SK-N-SH (cell line): ENCODE measurements around the gene ZNF248. TPM values are rescaled to one million over a fixed set of nuclear protein-coding genes. Genes with fewer than 3 reads are reported as not detected.
"Not testable (repeated sequence)": the region's sequence is repeated elsewhere in the genome, so short reads cannot be mapped to it uniquely, and the experiment has no call there.

Source experiments
- CTCF ChIA-PET: fragments of 300-600, 350-600 bp; formaldehyde crosslinking; extraction: SDS; loops from one replicate; lab custom pipeline; 2021; lab: Yijun Ruan, JAX
- POLR2A ChIA-PET: fragments of 350-600 bp; sonication (Branson Sonifier 250); formaldehyde crosslinking; extraction: SDS; loops from one replicate; lab custom pipeline; 2020; ENCODE audit warnings: antibody characterized with exemption, inconsistent platforms; lab: Yijun Ruan, JAX
- DNase-seq: peaks from one replicate; pipeline ENCODE4 v3.0.0; 2012
- H2AFZ ChIP-seq: fragments of 200-600 bp; sonication (generic); 2 replicates; pipeline ENCODE4 v1.8.1; 2016; ENCODE audit warnings: antibody characterized with exemption, mild to moderate bottlenecking, low read depth
- H3F3A ChIP-seq: fragments of 200-600 bp; sonication (generic); replicated peaks from 2 replicates; pipeline ENCODE3; 2016; ENCODE audit warnings: antibody characterized with exemption, mild to moderate bottlenecking; ENCODE audit not compliant: insufficient read depth
- H3K27ac ChIP-seq, 2 experiments: fragments of 200-500 bp in 1 of 2; fragments of 200-600 bp in 1 of 2; sonication (Bioruptor generic) in 1 of 2; sonication (generic), shearing (Covaris generic) in 1 of 2; 2 replicates each; pipeline versions ENCODE4 v1.5.1 to v1.6.1; 2014 to 2016; ENCODE audit warnings: low read depth in 2 of 2, inconsistent platforms in 1 of 2, low read length in 1 of 2, mild to moderate bottlenecking in 1 of 2, mixed read lengths in 1 of 2
- H3K27me3 ChIP-seq: fragments of 200-600 bp; sonication (generic), shearing (Covaris generic); 2 replicates; pipeline ENCODE4 v1.6.1; 2016; ENCODE audit warnings: mixed run types; ENCODE audit not compliant: insufficient read depth
- H3K36me3 ChIP-seq, 2 experiments: fragments of 200-500 bp in 1 of 2; fragments of 200-600 bp in 1 of 2; sonication (Bioruptor generic) in 1 of 2; sonication (generic) in 1 of 2; replicated peaks in 1 of 2; 2 replicates each; pipeline versions ENCODE3 to v1.5.1; 2014 to 2016; ENCODE audit warnings: low read length in 1 of 2, mild to moderate bottlenecking in 1 of 2; ENCODE audit not compliant: insufficient read depth in 2 of 2, control insufficient read depth in 1 of 2
- H3K4me1 ChIP-seq, 2 experiments: fragments of 200-500 bp in 1 of 2; fragments of 200-600 bp in 1 of 2; sonication (Bioruptor generic) in 1 of 2; sonication (generic), shearing (Covaris generic) in 1 of 2; 2 replicates each; pipeline versions ENCODE4 v1.5.1 to v1.6.1; 2014 to 2016; ENCODE audit warnings: low read depth in 1 of 2, low read length in 1 of 2, mixed run types in 1 of 2; ENCODE audit not compliant: insufficient read depth in 2 of 2, control insufficient read depth in 1 of 2
- H3K4me2 ChIP-seq: fragments of 200-600 bp; sonication (generic), shearing (Covaris generic); 2 replicates; pipeline ENCODE4 v1.6.1; 2017; ENCODE audit warnings: mixed run types
- H3K4me3 ChIP-seq, 2 experiments: fragments of 200-500 bp in 1 of 2; fragments of 200-600 bp in 1 of 2; sonication (Bioruptor generic) in 1 of 2; sonication (generic), shearing (Covaris generic) in 1 of 2; 2 replicates each; pipeline versions ENCODE4 v1.5.1 to v1.8.1; 2014 to 2016; ENCODE audit warnings: low read depth in 2 of 2, inconsistent platforms in 1 of 2, low read length in 1 of 2, mild to moderate bottlenecking in 1 of 2, mixed read lengths in 1 of 2, moderate library complexity in 1 of 2
- H3K79me2 ChIP-seq: fragments of 200-600 bp; sonication (generic); 2 replicates; pipeline ENCODE4 v1.8.1; 2017; ENCODE audit warnings: mild to moderate bottlenecking; ENCODE audit not compliant: insufficient read depth
- H3K9ac ChIP-seq: fragments of 200-600 bp; sonication (generic); 2 replicates; pipeline ENCODE4 v1.6.1; 2017; ENCODE audit warnings: mixed run types
- H3K9me2 ChIP-seq: fragments of 200-600 bp; sonication (generic); 2 replicates; pipeline ENCODE4 v1.6.1; 2017; ENCODE audit warnings: mixed run types
- H3K9me3 ChIP-seq: fragments of 200-600 bp; sonication (generic); 2 replicates; pipeline ENCODE4 v1.6.1; 2017; ENCODE audit warnings: mixed run types, mild to moderate bottlenecking, moderate library complexity
- H4K20me1 ChIP-seq: fragments of 200-600 bp; sonication (generic); 2 replicates; pipeline ENCODE4 v1.6.1; 2017; ENCODE audit warnings: mild to moderate bottlenecking, mixed run types; ENCODE audit not compliant: insufficient read depth
- CHD2 ChIP-seq: fragments of 150-350 bp; IDR thresholded peaks from 2 replicates; pipeline ENCODE4 v1.6.1; 2018; ENCODE audit warnings: low read length; ENCODE audit not compliant: partially characterized antibody
- CTCF ChIP-seq: fragments of 200-600 bp; sonication (generic); IDR thresholded peaks from 2 replicates; pipeline ENCODE4 v1.6.1; 2017; ENCODE audit warnings: antibody characterized with exemption, mild to moderate bottlenecking, moderate library complexity
- FOXM1 ChIP-seq: IDR thresholded peaks from 2 replicates; pipeline ENCODE4 v1.4.0; 2012; ENCODE audit warnings: low read depth, mild to moderate bottlenecking
- GATA2 ChIP-seq: sonication (generic); formaldehyde crosslinking; IDR thresholded peaks from 2 replicates; pipeline ENCODE4 v1.5.0; 2020; ENCODE audit warnings: mild to moderate bottlenecking, missing genetic modification reagents
- IRF3 ChIP-seq: fragments of 150-350 bp; IDR thresholded peaks from 2 replicates; pipeline ENCODE4 v1.6.1; 2016; ENCODE audit warnings: mild to moderate bottlenecking, low read depth, low read length
- PBX3 ChIP-seq: IDR thresholded peaks from 2 replicates; pipeline ENCODE4; 2012
- RAD21 ChIP-seq: IDR thresholded peaks from 2 replicates; pipeline ENCODE4 v1.6.1; 2012; ENCODE audit warnings: mild to moderate bottlenecking, low read length
- RCOR1 ChIP-seq: fragments of 150-350 bp; IDR thresholded peaks from 2 replicates; pipeline ENCODE4 v1.6.1; 2017; ENCODE audit warnings: antibody characterized with exemption, low read length
- REST ChIP-seq: IDR thresholded peaks from 2 replicates; pipeline ENCODE4 v1.6.1; 2012; ENCODE audit warnings: mild to moderate bottlenecking, low read depth, low read length, moderate library complexity
- TCF12 ChIP-seq: IDR thresholded peaks from 2 replicates; pipeline ENCODE4 v1.4.0; 2012
- USF2 ChIP-seq: fragments of 150-350 bp; IDR thresholded peaks from 2 replicates; pipeline ENCODE4 v1.6.1; 2017; ENCODE audit warnings: antibody characterized with exemption, low read length, low read depth, borderline replicate concordance
- WGBS: methylation state at CpG from one replicate; pipeline ENCODE4 v1.1.6; 2017; ENCODE audit warnings: low lambda C conversion rate; 5-methylcytosine and 5-hydroxymethylcytosine counted together
- polyA plus RNA-seq, 3 experiments: library from polyadenylated mRNA; depleted of rRNA; stranded (reverse); fragments of >200 nt; gene quantifications; 2 replicates each; pipeline ENCODE4 v1.2.3, GENCODE V29; 2012

ZNF248 gene
- polyA plus RNA-seq, 1 of the 3 experiments (the other 2 are of a cell fraction) = 6.5 TPM

GRCh38 chr10:37739181-37739580 lies 118.2 kb downstream of the ZNF248 start:
- no peak for TF ChIP-seq USF2
- TF ChIP-seq REST = no peak
- no peak for TF ChIP-seq FOXM1
- no peak for TF ChIP-seq IRF3
- no peak for TF ChIP-seq RCOR1
- no peak for TF ChIP-seq RAD21
- TF ChIP-seq CTCF = no peak
- TF ChIP-seq PBX3 = no peak
- no peak for TF ChIP-seq TCF12
- TF ChIP-seq CHD2 = no peak
- no peak for TF ChIP-seq GATA2 (CRISPR knock-in tag)
- CTCF ChIA-PET = interaction anchor here (2.3 kb wide), 1 partner anchor 16 kb away, joined by 5 read pairs; no protein-coding TSS in a partner anchor
- H3K79me2 ChIP-seq = no peaks in the 10 kb centered on the region
- H2AFZ ChIP-seq = no peak overlapping the region
- H4K20me1 ChIP-seq = no peaks in the 10 kb centered on the region
- no peak overlapping the region for H3K4me2 ChIP-seq
- no peaks in the 10 kb centered on the region for H3K36me3 ChIP-seq
- H3K9me3 ChIP-seq = no peaks in the 10 kb centered on the region
- POLR2A ChIA-PET = no interaction called here
- H3K9ac ChIP-seq = no peak overlapping the region
- no peak overlapping the region for H3K27ac ChIP-seq
- 44% methylated on average over 3 of the region's 3 CpGs for WGBS
- no peak for DNase-seq
- H3K4me1 ChIP-seq = no peaks in the 10 kb centered on the region
- no peaks in the 10 kb centered on the region for H3K9me2 ChIP-seq
- H3K27me3 ChIP-seq = no peaks in the 10 kb centered on the region
- no peak overlapping the region for H3K4me3 ChIP-seq
- no peaks in the 10 kb centered on the region for H3F3A ChIP-seq

- H3K79me2 ChIP-seq, H3K27ac ChIP-seq, H2AFZ ChIP-seq, H3K27me3 ChIP-seq, H3K36me3 ChIP-seq, H4K20me1 ChIP-seq, DNase-seq, H3F3A ChIP-seq, H3K4me3 ChIP-seq, H3K4me2 ChIP-seq, H3K4me1 ChIP-seq, H3K9me2 ChIP-seq, H3K9me3 ChIP-seq, H3K9ac ChIP-seq: not testable (repeated sequence)
- ChIA-PET POLR2A (interaction anchor here (0.6 kb wide), 1 partner anchor 490 kb away, joined by 3 read pairs; no protein-coding TSS in a partner anchor), CTCF (interaction anchor here (2.3 kb wide), 1 partner anchor 17 kb away, joined by 5 read pairs; no protein-coding TSS in a partner anchor)
- 61% methylated on average over 11 of the region's 16 CpGs for WGBS
These were observed 119.2 kb downstream of the ZNF248 start for GRCh38 chr10:37738241-37738640.
